ENCODE measurements around the gene EHD1.

Gene EHD1

DNA sequence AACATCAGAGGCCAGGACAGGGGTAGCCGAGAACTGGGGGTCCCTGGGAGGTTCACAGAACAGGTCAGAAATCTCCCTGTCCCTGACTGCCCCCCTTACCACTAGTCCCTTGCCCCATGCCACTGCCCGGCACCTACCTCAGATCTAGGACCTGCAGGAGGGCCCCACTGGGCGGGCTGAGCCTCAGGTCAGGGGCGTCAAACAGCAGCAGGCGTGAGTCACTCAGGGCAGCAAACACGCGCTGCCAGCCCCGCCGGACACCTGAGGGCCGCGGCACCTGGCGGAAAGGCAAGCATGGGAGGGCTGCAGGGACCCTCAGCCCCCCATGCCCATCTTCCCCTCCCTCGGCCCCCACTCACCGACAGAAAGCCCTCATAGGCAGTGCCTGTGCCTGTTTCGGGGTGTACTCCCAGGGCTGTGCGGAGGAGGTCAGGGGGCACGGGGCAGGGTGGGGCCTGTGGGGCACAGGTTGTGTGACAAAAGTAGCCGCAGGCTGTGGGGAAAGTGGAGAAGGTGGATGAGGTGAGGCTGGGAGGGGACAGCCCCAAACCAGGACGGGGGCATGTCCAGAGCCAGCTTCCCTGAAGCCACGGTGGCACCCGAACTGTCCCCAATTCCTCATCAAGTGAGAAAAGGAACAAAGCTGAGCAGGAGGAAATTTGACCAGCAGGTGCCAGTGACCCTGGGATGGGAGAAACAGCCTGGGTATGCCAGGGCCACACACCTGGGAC is 45.8 kb downstream of the EHD1 start:
- no peaks in the 10 kb centered on the region for H3K27me3 ChIP-seq (ENCODE audit: low read length)
- H3F3A ChIP-seq (ENCODE audit: insufficient read depth): no peaks in the 10 kb centered on the region
- H4K20me1 ChIP-seq (ENCODE audit: low read depth, low read length): no peaks in the 10 kb centered on the region
- no peaks in the 10 kb centered on the region for H3K9me3 ChIP-seq (ENCODE audit: insufficient read depth, low read length)
- H3K36me3 ChIP-seq (ENCODE audit: low read length): no peaks in the 10 kb centered on the region
- H3K4me2 ChIP-seq (ENCODE audit: low read depth, low read length, poor library complexity, severe bottlenecking): no peak overlapping the region
- no peak overlapping the region for H2AFZ ChIP-seq (ENCODE audit: low read depth, low read length, severe bottlenecking)
- H3K4me3 ChIP-seq (ENCODE audit: insufficient read depth, low read length, poor library complexity, severe bottlenecking): no peak overlapping the region
- no peaks in the 10 kb centered on the region for H3K9me2 ChIP-seq (replicated peaks; ENCODE audit: insufficient read depth, low read length)
- no peak overlapping the region for H3K27ac ChIP-seq (ENCODE audit: low read depth, low read length)
- no peak for TF ChIP-seq EZH2phosphoT487 (conservative IDR thresholded peaks at IDR 0.05; ENCODE audit: low read length)
- TF ChIP-seq, protein P1, sequence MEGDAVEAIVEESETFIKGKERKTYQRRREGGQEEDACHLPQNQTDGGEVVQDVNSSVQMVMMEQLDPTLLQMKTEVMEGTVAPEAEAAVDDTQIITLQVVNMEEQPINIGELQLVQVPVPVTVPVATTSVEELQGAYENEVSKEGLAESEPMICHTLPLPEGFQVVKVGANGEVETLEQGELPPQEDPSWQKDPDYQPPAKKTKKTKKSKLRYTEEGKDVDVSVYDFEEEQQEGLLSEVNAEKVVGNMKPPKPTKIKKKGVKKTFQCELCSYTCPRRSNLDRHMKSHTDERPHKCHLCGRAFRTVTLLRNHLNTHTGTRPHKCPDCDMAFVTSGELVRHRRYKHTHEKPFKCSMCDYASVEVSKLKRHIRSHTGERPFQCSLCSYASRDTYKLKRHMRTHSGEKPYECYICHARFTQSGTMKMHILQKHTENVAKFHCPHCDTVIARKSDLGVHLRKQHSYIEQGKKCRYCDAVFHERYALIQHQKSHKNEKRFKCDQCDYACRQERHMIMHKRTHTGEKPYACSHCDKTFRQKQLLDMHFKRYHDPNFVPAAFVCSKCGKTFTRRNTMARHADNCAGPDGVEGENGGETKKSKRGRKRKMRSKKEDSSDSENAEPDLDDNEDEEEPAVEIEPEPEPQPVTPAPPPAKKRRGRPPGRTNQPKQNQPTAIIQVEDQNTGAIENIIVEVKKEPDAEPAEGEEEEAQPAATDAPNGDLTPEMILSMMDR (IDR thresholded peaks at IDR 0.05; ENCODE audit: insufficient read depth, low read length, poor library complexity, severe bottlenecking): no peak
- no peaks in the 10 kb centered on the region for H3K79me2 ChIP-seq (ENCODE audit: insufficient read depth, low read length)
- H3K9ac ChIP-seq (ENCODE audit: low read length): no peak overlapping the region

DNA sequence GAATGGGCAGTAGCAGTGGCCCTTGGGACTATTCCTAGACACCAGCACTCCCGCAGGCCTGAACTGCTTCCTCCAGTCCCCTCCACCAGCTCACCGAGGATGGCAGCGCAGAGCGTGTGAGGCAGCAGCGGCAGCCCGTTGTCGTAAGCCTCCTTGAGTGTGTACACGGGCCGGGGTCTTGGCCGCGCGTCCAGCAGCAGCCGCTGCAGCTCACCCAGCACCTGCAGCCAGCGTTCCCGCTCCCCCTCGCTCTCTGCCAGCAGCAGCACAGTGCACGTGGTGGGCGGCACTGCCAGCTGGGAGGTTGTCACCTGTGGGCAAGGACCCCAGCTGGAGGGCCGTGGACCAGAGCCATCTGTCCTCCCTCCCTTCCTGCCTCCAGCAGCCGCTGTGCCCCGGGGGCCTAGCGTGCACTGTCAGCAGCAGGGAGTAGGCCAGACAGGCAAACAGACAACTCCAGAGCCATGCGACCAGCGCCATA is 47.0 kb downstream of the EHD1 start:
- Histone ChIP-seq H3K9me2 (replicated peaks; ENCODE audit: insufficient read depth, low read length) (no peaks in the 10 kb centered on the region), H3K27ac (ENCODE audit: low read depth, low read length) (no peak overlapping the region), H4K20me1 (ENCODE audit: low read depth, low read length) (no peaks in the 10 kb centered on the region), H3K4me2 (ENCODE audit: low read depth, low read length, poor library complexity, severe bottlenecking) (no peak overlapping the region), H3K9ac (ENCODE audit: low read length) (no peak overlapping the region), H3K4me3 (ENCODE audit: insufficient read depth, low read length, poor library complexity, severe bottlenecking) (no peak overlapping the region), H3K36me3 (ENCODE audit: low read length) (no peaks in the 10 kb centered on the region), H2AFZ (ENCODE audit: low read depth, low read length, severe bottlenecking) (no peak overlapping the region), H3K79me2 (ENCODE audit: insufficient read depth, low read length) (no peaks in the 10 kb centered on the region), H3K9me3 (ENCODE audit: insufficient read depth, low read length) (no peaks in the 10 kb centered on the region), H3K27me3 (ENCODE audit: low read length) (no peaks in the 10 kb centered on the region), H3F3A (ENCODE audit: insufficient read depth) (no peaks in the 10 kb centered on the region)
- TF ChIP-seq, protein P1 (IDR thresholded peaks at IDR 0.05; ENCODE audit: insufficient read depth, low read length, poor library complexity, severe bottlenecking): no peak
- TF ChIP-seq EZH2phosphoT487 (conservative IDR thresholded peaks at IDR 0.05; ENCODE audit: low read length): no peak

DNA sequence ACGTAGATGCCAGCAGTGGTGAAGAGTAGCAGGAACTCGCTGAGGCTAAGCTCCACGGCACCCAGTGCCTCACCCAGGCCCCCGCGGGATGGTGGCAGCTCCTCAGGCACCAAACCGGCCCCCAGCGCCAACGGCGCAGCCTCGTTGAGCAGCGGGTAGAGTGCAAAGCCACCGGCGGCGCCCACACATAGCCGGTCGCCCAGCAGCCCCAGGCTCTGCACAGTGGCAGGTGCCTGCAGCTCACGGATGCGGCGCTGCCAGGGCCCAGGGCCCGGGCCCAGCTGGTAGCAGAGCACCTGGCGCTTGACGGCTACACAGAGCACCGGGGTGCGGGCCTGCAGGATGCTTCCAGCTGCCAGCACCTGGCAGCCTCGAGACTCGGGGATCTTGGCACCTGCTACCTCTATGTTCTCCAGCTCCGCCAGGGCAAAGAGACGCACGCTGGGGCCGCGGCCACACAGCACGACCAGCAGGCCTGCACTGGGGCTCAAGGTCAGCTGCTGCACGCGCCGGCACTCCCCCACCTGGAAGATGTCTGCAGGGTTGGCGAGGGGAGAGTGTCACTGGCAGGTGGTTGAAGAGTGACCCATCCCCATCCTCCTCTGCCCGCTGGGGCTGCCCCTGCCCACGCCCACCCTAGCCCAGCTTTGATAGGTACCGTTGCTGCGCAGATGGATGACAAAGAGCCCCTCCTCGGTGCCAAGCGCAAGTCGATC is 48.7 kb downstream of the EHD1 start:
- Histone ChIP-seq H2AFZ (ENCODE audit: low read depth, low read length, severe bottlenecking) (no peak overlapping the region), H3K36me3 (ENCODE audit: low read length) (no peaks in the 10 kb centered on the region), H3K4me3 (ENCODE audit: insufficient read depth, low read length, poor library complexity, severe bottlenecking) (no peak overlapping the region), H3K4me2 (ENCODE audit: low read depth, low read length, poor library complexity, severe bottlenecking) (no peak overlapping the region), H3K79me2 (ENCODE audit: insufficient read depth, low read length) (no peaks in the 10 kb centered on the region), H3K27me3 (ENCODE audit: low read length) (no peaks in the 10 kb centered on the region), H3K27ac (ENCODE audit: low read depth, low read length) (no peak overlapping the region), H4K20me1 (ENCODE audit: low read depth, low read length) (no peaks in the 10 kb centered on the region), H3K9me2 (replicated peaks; ENCODE audit: insufficient read depth, low read length) (no peaks in the 10 kb centered on the region), H3K9me3 (ENCODE audit: insufficient read depth, low read length) (no peaks in the 10 kb centered on the region), H3F3A (ENCODE audit: insufficient read depth) (no peaks in the 10 kb centered on the region), H3K9ac (ENCODE audit: low read length) (no peak overlapping the region)
- TF ChIP-seq, protein P1 (IDR thresholded peaks at IDR 0.05; ENCODE audit: insufficient read depth, low read length, poor library complexity, severe bottlenecking): no peak
- no peak for TF ChIP-seq EZH2phosphoT487 (conservative IDR thresholded peaks at IDR 0.05; ENCODE audit: low read length)

Data from SU-DHL-6 (cell line).